GM23338 (cell line): ENCODE results near the gene JAM3.

Source experiments
- JUNB ChIP-seq: IDR thresholded peaks from one replicate; pipeline ENCODE4 v1.6.1; 2016; ENCODE audit warnings: antibody characterized with exemption; ENCODE audit not compliant: unreplicated experiment
- REST ChIP-seq: IDR thresholded peaks from one replicate; pipeline ENCODE4 v1.6.1; 2018; ENCODE audit warnings: antibody characterized with exemption; ENCODE audit not compliant: unreplicated experiment
- TF ChIP-seq, protein P1 (sequence below), 2 experiments: fragments of 200-600 bp in 1 of 2; sonication (generic) in 1 of 2; conservative IDR thresholded peaks; 2 replicates each; pipeline versions ENCODE4 v1.5.1 to v1.6.1; 2016 to 2017; ENCODE audit warnings: antibody characterized with exemption in 2 of 2, low read depth in 2 of 2, mild to moderate bottlenecking in 2 of 2, moderate library complexity in 1 of 2

- TF ChIP-seq, protein P1, sequence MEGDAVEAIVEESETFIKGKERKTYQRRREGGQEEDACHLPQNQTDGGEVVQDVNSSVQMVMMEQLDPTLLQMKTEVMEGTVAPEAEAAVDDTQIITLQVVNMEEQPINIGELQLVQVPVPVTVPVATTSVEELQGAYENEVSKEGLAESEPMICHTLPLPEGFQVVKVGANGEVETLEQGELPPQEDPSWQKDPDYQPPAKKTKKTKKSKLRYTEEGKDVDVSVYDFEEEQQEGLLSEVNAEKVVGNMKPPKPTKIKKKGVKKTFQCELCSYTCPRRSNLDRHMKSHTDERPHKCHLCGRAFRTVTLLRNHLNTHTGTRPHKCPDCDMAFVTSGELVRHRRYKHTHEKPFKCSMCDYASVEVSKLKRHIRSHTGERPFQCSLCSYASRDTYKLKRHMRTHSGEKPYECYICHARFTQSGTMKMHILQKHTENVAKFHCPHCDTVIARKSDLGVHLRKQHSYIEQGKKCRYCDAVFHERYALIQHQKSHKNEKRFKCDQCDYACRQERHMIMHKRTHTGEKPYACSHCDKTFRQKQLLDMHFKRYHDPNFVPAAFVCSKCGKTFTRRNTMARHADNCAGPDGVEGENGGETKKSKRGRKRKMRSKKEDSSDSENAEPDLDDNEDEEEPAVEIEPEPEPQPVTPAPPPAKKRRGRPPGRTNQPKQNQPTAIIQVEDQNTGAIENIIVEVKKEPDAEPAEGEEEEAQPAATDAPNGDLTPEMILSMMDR (conservative IDR thresholded peaks at IDR 0.05; ENCODE audit: low read depth in 2 of 2) = no peak
- TF ChIP-seq REST = no peak
- TF ChIP-seq JUNB = no peak
Observed at GRCh38 chr11:134068829-134069425, at the start of gene JAM3.
